NCI-H1930 (cell line): Measurements from ENCODE around the gene EHD2.
"Not testable (repeated sequence)": the region's sequence is repeated elsewhere in the genome, so short reads cannot be mapped to it uniquely, and the experiment has no call there.

Source experiments
- DNase-seq, 2 experiments: peaks; one replicate each; lab custom pipeline; 2025; lab: John Stamatoyannopoulos, UW

Gene EHD2

GRCh38 chr19:47771291-47771690, 58.1 kb downstream of the EHD2 start:
- not testable (repeated sequence) for DNase-seq

- peak in 1 of 2 experiments; percentile 18 for DNase-seq
These were observed 63.3 kb downstream of the EHD2 start for GRCh38 chr19:47776568-47776967.

- DNase-seq: not testable (repeated sequence)
These were observed 64.2 kb downstream of the EHD2 start for GRCh38 chr19:47777245-47778048.

GRCh38 chr19:47778049-47778953, 65.1 kb downstream of the EHD2 start, which contains the start of gene SELENOW:
Gene SELENOW (plus strand): TSS chr19:47778703. CDS start chr19:47778786, 83 bp downstream.
- peak; percentile 70 to 91 for DNase-seq

GRCh38 chr19:47778954-47779351, 65.7 kb downstream of the EHD2 start:
- DNase-seq: no peak

- no peak for DNase-seq
These were observed 66.4 kb downstream of the EHD2 start for GRCh38 chr19:47779524-47780214.

- DNase-seq: no peak
These were observed 67.0 kb downstream of the EHD2 start for GRCh38 chr19:47780215-47780551.

GRCh38 chr19:47781590-47782262, 68.5 kb downstream of the EHD2 start:
- no peak for DNase-seq

- DNase-seq: no peak
These were observed 73.3 kb downstream of the EHD2 start for GRCh38 chr19:47786566-47786965.

- DNase-seq: not testable (repeated sequence)
These were observed 74.1 kb downstream of the EHD2 start for GRCh38 chr19:47787307-47787706.

- DNase-seq: not testable (repeated sequence)
These were observed 76.6 kb downstream of the EHD2 start for GRCh38 chr19:47789811-47790210.

- peak; percentile 62 to 68 for DNase-seq
These were observed 77.2 kb downstream of the EHD2 start for GRCh38 chr19:47790398-47790814.

- no peak for DNase-seq
These were observed 79.4 kb downstream of the EHD2 start for GRCh38 chr19:47792616-47793015.
